BLaER1 (cell line): ENCODE data around the gene KANTR.

Experiments
- H3K27ac ChIP-seq: shearing (Covaris generic); formaldehyde crosslinking; 2 replicates; pipeline ENCODE4 v1.8.1; 2022
- H3K27me3 ChIP-seq: shearing (Covaris generic); formaldehyde crosslinking; 2 replicates; pipeline ENCODE4 v1.8.1; 2022
- H3K36me3 ChIP-seq: shearing (Covaris generic); formaldehyde crosslinking; 2 replicates; pipeline ENCODE4 v1.8.1; 2022
- H3K4me1 ChIP-seq: shearing (Covaris generic); formaldehyde crosslinking; 2 replicates; pipeline ENCODE4 v1.8.1; 2022
- H3K4me2 ChIP-seq: shearing (Covaris generic); formaldehyde crosslinking; 2 replicates; pipeline ENCODE4 v1.8.1; 2022
- H3K4me3 ChIP-seq: shearing (Covaris generic); formaldehyde crosslinking; 2 replicates; pipeline ENCODE4 v1.8.1; 2022
- H3K9ac ChIP-seq: shearing (Covaris generic); formaldehyde crosslinking; 2 replicates; pipeline ENCODE4 v1.8.1; 2022
- H3K9me3 ChIP-seq: shearing (Covaris generic); formaldehyde crosslinking; 2 replicates; pipeline ENCODE4 v1.8.1; 2022
- H4K20me1 ChIP-seq: shearing (Covaris generic); formaldehyde crosslinking; 2 replicates; pipeline ENCODE4 v1.8.1; 2022
- Cebpa-rat ChIP-seq: shearing (Covaris generic); IDR thresholded peaks from 2 replicates; pipeline ENCODE4 v1.8.1; 2022

The KANTR gene

GRCh38 chrX:53080628-53081580, 13.0 kb upstream of the KANTR start:
- H3K9ac ChIP-seq = peak overlapping the region; percentile 50; the same call in 1 of the 2 replicates
- H3K27ac ChIP-seq = peak overlapping the region; percentile 60
- H3K4me2 ChIP-seq = peak overlapping the region; percentile 50

GRCh38 chrX:53081925-53082772, 11.8 kb upstream of the KANTR start, which contains the start of gene TSPYL2:
TSPYL2 (plus strand) TSS chrX:53082367; CDS start chrX:53082499, 132 bp downstream.
- Histone ChIP-seq H3K36me3 (peaks cover 24% of the 10 kb centered on the region), H3K27ac (peak within 1 kb of the TSS; percentile 72), H4K20me1 (peaks cover 30% of the 10 kb centered on the region), H3K27me3 (peaks cover 50% of the 10 kb centered on the region), H3K4me3 (peak within 1 kb of the TSS; percentile 79), H3K9ac (peak within 1 kb of the TSS; percentile 83), H3K9me3 (0 out of 2 replicates have a peak, but pooled peaks cover 6% of the 10 kb centered on the region), H3K4me2 (peak within 1 kb of the TSS; percentile 78), H3K4me1 (peaks cover 20% of the 10 kb centered on the region)
- TF ChIP-seq Cebpa-rat = no peak

More at GRCh38 chrX:53080628-53081580, 13.0 kb upstream of the KANTR start:
- Histone ChIP-seq H3K36me3 (peaks cover 29% of the 10 kb centered on the region), H3K27me3 (peaks cover 38% of the 10 kb centered on the region), H4K20me1 (peaks cover 30% of the 10 kb centered on the region), H3K9me3 (0 out of 2 replicates have a peak, but pooled peaks cover 6% of the 10 kb centered on the region), H3K4me3 (no peak overlapping the region), H3K4me1 (peaks cover 20% of the 10 kb centered on the region)
- no peak for TF ChIP-seq Cebpa-rat

- Histone ChIP-seq H3K4me1 (peaks cover 20% of the 10 kb centered on the region), H3K27ac (peak overlapping the region; percentile 72), H3K9me3 (0 out of 2 replicates have a peak, but pooled peaks cover 6% of the 10 kb centered on the region), H4K20me1 (peaks cover 37% of the 10 kb centered on the region), H3K27me3 (peaks cover 55% of the 10 kb centered on the region), H3K36me3 (peaks cover 26% of the 10 kb centered on the region), H3K9ac (peak overlapping the region; percentile 83), H3K4me3 (peak overlapping the region; percentile 79), H3K4me2 (peak overlapping the region; percentile 78)
- no peak for TF ChIP-seq Cebpa-rat
These were observed 10.9 kb upstream of the KANTR start for GRCh38 chrX:53082773-53083616.

- Histone ChIP-seq H3K36me3 (peaks cover 35% of the 10 kb centered on the region), H3K4me1 (peaks cover 20% of the 10 kb centered on the region), H4K20me1 (peaks cover 46% of the 10 kb centered on the region), H3K27ac (no peak overlapping the region), H3K9me3 (0 out of 2 replicates have a peak, but pooled peaks cover 6% of the 10 kb centered on the region), H3K9ac (no peak overlapping the region), H3K27me3 (peaks cover 56% of the 10 kb centered on the region), H3K4me2 (peak overlapping the region; percentile 78), H3K4me3 (0 out of 2 replicates have a peak overlapping the region, but pooled peaks have one; percentile 79)
- TF ChIP-seq Cebpa-rat = no peak
These were observed 9.8 kb upstream of the KANTR start for GRCh38 chrX:53084043-53084570.

- Histone ChIP-seq H3K27me3 (peaks cover 52% of the 10 kb centered on the region), H3K27ac (no peak overlapping the region), H3K4me1 (peaks cover 20% of the 10 kb centered on the region), H3K9me3 (0 out of 2 replicates have a peak, but pooled peaks cover 6% of the 10 kb centered on the region), H3K36me3 (peaks cover 35% of the 10 kb centered on the region), H3K4me3 (no peak overlapping the region), H4K20me1 (peaks cover 46% of the 10 kb centered on the region), H3K4me2 (no peak overlapping the region), H3K9ac (no peak overlapping the region)
- no peak for TF ChIP-seq Cebpa-rat
These were observed 9.1 kb upstream of the KANTR start for GRCh38 chrX:53084863-53085262.

GRCh38 chrX:53085661-53086229, 8.2 kb upstream of the KANTR start:
- H3K36me3 ChIP-seq = peaks cover 35% of the 10 kb centered on the region
- TF ChIP-seq Cebpa-rat = no peak
- 0 out of 2 replicates have a peak, but pooled peaks cover 6% of the 10 kb centered on the region for H3K9me3 ChIP-seq
- no peak overlapping the region for H3K27ac ChIP-seq
- H3K9ac ChIP-seq = no peak overlapping the region
- peaks cover 16% of the 10 kb centered on the region for H3K4me1 ChIP-seq
- H3K4me2 ChIP-seq = no peak overlapping the region
- H4K20me1 ChIP-seq = peaks cover 46% of the 10 kb centered on the region
- H3K4me3 ChIP-seq = no peak overlapping the region
- peaks cover 50% of the 10 kb centered on the region for H3K27me3 ChIP-seq

- Histone ChIP-seq H3K4me1 (peaks cover 15% of the 10 kb centered on the region), H3K27me3 (peaks cover 57% of the 10 kb centered on the region), H3K4me2 (no peak overlapping the region), H3K36me3 (peaks cover 35% of the 10 kb centered on the region), H3K27ac (no peak overlapping the region), H3K9me3 (0 out of 2 replicates have a peak, but pooled peaks cover 6% of the 10 kb centered on the region), H3K9ac (no peak overlapping the region), H3K4me3 (no peak overlapping the region), H4K20me1 (peaks cover 46% of the 10 kb centered on the region)
- no peak for TF ChIP-seq Cebpa-rat
These were observed 7.5 kb upstream of the KANTR start for GRCh38 chrX:53086464-53086863.

- no peak for TF ChIP-seq Cebpa-rat
- H3K9ac ChIP-seq = no peak overlapping the region
- peaks cover 15% of the 10 kb centered on the region for H3K4me1 ChIP-seq
- H4K20me1 ChIP-seq = peaks cover 46% of the 10 kb centered on the region
- H3K9me3 ChIP-seq = no peaks in the 10 kb centered on the region
- H3K4me2 ChIP-seq = no peak overlapping the region
- no peak overlapping the region for H3K27ac ChIP-seq
- peaks cover 58% of the 10 kb centered on the region for H3K27me3 ChIP-seq
- H3K4me3 ChIP-seq = no peak overlapping the region
- H3K36me3 ChIP-seq = peaks cover 35% of the 10 kb centered on the region
These were observed 6.5 kb upstream of the KANTR start for GRCh38 chrX:53087388-53087831.
